ENCODE data around the gene ATRIP.

Gene ATRIP

DNA sequence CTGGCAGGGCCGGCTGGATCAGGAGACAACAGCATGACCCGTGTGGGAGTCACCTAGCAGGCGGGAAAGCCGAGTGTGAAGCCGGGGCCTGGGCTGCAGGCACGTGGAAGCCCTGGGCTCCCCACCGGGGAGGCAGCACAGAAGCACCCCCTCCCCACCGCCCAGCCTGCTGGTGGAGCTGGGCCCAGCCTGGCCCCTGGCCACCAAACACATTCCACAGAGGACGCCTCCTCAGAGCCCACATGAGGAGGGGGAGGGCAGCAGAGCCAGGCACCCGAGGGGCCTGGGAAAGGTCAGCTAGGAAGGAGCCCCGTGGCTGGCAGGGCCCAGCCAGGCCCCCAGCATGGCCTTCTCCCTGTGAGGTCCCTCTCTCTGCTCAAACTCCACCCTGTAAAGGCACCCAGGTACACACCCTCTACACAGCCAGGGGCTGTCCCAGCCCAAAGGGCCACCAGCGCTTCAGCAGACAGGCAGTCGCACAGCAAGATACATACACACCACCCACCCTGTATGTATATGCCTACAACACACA is 21.2 kb upstream of the ATRIP start:
- no peak for DNase-seq

DNA sequence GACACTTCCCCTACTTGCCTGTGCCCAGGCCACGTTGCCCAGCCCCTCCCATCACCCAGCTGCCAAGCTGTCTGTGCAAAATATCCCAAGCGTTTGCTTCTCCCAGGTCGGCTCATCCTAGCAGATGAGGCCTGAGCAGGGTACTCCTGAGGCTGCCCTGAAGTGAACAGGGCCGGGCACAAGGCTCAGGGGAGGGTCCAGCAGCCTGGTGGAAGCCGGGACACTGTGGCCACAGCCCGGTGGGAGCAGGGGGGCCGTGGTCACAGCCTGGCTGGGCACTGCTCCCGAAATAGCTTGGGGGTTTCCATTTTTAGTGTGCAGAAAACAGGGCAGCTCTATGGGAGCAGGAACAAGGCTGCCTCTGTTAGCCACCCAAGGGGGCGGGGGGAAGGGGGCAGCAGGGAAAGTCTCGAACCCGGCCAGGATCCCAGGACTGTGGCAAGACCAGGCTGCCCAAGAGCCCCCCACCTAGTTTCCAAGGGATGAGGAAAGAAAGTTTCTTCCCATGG is 20.1 kb upstream of the ATRIP start:
- no peak for DNase-seq

- DNase-seq, result no peak
These were observed 19.4 kb upstream of the ATRIP start for GRCh38 chr3:48426944-48427629.

DNA sequence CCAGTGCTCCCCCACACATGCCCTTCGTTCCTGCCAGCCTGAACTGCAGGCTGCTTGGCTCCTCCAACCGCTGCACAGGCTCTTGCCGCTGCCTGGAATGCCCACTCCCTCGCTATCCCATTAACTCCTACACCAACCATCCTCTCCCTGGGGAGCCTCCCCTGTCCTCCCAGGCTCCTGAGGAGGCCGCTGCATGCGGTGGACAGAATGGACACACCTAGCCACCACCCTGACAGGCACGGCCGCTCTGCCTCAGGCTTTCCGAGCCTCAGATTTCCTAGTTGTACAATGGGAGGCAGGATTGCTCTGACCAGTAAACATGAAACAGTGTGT is 18.9 kb upstream of the ATRIP start:
- DNase-seq, result no peak

- DNase-seq, result no peak
These were observed 18.4 kb upstream of the ATRIP start for GRCh38 chr3:48428088-48428571.

DNA sequence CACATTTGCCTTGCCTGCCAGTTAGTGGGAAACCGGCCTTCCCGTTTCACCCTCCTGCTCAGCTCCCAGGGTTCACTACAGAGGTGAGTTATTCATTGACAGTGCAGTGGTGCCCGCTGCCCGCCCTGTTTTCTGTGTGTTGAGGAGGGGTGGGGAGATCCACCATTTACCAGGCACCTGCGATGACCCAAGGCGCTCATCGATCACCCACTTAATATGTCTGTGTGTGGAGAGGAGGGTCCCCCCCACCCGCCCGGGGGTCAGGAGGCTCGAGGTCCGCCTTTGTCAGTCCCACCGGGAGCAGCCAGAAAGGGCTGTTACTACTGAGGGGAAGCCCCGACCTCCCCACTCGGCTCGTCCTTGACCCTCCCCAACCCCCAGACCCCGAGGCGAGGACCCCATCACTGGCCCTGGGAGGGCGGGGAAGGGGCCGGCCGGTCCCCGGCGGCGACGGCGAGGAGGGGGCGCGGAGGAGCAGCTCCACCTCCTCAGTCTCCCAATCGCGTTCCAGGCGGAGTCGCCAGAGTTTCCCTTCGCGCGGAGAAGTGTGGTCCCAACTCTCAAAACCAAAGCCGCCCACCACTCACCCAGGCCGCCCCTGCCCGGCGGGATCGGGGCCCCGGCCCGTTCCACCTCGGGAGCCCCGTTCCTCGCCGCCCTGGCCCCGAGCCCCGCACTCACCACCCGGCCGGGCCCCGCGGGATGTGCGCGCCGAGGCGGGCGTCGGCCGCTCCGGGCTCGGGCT is 17.8 kb upstream of the ATRIP start:
- peak; percentile 34 for DNase-seq

DNA sequence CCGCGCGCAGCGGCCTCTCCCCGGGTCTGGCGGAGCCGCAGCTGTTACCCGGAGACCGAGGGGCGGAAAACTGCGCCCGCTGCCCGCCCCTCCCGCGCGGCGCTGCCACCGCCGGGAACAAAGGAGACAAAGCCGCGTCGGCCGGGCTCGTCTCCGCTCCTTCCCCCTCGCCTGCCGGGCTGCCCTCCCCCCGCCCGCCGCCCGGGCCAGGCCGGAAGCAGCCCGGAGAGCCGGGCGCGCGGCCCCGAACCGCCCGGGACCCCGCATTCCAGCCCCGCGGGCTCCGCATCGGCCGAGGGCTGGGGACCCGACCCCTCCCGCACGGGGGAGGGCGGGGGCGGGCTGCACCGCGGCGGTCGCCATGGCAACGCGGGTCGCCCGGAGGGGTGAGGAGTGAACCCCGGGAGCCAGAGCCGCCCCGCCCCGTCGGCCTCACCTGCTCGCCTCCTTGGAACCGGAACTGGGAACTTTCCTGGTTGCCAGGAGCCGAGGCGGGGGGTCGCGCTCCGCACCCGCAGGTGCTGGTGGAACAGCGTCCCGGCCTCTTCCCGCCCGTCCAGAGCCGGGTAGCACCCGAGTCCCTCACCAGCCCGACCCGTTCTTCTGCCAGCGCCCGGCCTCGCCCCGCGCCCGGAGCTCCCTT is 17.1 kb upstream of the ATRIP start:
- peak; percentile 43 for DNase-seq

- DNase-seq, result peak; percentile 71
These were observed 16.4 kb upstream of the ATRIP start, which contains the start of gene PLXNB1 for GRCh38 chr3:48429960-48430707. Gene PLXNB1, minus strand, starts transcription at chr3:48430086. Its CDS starts 5,475 bp downstream, at chr3:48424611.

- no peak for DNase-seq
These were observed 15.8 kb upstream of the ATRIP start for GRCh38 chr3:48430708-48431101.

- no peak for DNase-seq
These were observed 15.1 kb upstream of the ATRIP start for GRCh38 chr3:48431224-48432029.

- no peak for DNase-seq
These were observed 13.8 kb upstream of the ATRIP start for GRCh38 chr3:48432411-48433371.

GRCh38 chr3:48433472-48434118 is 12.9 kb upstream of the ATRIP start:
- DNase-seq, result no peak

GRCh38 chr3:48434591-48435222 is 11.8 kb upstream of the ATRIP start:
- no peak for DNase-seq

- no peak for DNase-seq
These were observed 11.3 kb upstream of the ATRIP start for GRCh38 chr3:48435223-48435595.

- DNase-seq, result peak; percentile 76
These were observed 10.6 kb upstream of the ATRIP start for GRCh38 chr3:48435774-48436476.

DNA sequence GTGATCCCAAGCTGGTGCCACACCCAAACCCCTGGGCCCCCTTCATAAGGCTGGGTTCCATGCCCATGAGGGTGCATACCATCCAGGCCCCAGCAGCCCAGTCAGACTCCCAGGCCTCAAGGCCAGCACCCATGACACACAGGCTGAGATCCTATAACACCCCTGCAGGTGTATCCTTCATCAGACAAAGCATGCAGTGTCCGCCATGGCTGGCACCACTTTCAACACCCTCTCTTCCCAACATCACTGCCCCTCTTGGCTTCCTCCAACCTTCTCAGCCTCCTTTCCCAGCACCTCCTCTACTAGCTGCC is 10.1 kb upstream of the ATRIP start:
- no peak for DNase-seq

- DNase-seq, result no peak
These were observed 9.7 kb upstream of the ATRIP start for GRCh38 chr3:48436855-48437254.

GRCh38 chr3:48437812-48438211 is 8.7 kb upstream of the ATRIP start:
- no peak for DNase-seq
